ENCODE measurements around the gene TSG101.

Gene TSG101

DNA sequence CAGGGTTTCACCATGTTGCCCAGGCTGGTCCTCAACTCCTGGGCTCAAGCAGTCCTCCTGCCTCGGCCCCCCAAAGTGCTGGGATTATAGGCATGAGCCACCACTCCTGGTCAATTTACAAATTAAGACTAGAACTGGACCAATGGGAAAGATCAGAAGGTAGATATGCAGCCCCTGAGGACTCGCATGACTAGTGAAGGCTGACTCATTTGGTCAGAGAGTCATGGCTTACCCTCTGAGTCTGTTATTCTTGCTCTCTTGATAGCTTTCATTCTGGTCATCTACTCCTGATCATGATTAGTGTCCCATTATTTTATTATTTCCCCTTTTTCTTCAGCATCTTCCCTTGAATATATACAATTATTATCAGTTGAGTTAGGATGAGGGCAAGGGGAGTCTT, 73.8 kb downstream of the TSG101 start:
- FAIRE-seq = no peak
- DNase-seq (ENCODE audit: insufficient read length, low spot score) = no peak
- TF ChIP-seq POU2F2 (IDR thresholded peaks at IDR 0.05; ENCODE audit: low read depth, low read length) (no peak), SPI1 (IDR thresholded peaks at IDR 0.05; ENCODE audit: low read depth, low read length) (no peak), TAF1 (IDR thresholded peaks at IDR 0.05; ENCODE audit: low read depth, low read length) (no peak), PAX5 (IDR thresholded peaks at IDR 0.05; ENCODE audit: insufficient read depth, low read length, severe bottlenecking) (no peak), POLR2A (IDR thresholded peaks at IDR 0.05; ENCODE audit: low read depth, low read length) (no peak), POLR2AphosphoS5 (IDR thresholded peaks at IDR 0.05; ENCODE audit: low read depth, low read length) (no peak)

DNA sequence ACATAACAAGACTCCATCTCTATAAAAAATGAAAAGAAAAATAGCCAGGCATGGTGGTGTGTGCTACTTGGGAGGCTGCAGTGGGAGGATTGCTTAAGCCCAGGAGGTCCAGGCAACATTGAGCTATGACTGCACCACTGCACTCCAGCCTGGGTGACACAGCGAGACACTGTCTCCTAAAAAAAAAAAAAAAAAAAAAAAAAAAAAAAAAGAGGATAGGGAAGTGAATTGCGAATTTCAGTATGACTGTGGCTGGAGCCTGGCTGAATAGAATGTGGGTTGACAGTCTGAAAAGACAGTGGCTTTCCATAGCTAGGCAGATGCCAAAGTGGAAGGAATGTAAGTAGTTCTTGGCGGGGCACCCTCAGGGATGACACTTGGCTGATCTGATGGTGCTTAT, 77.5 kb downstream of the TSG101 start:
- no peak for TF ChIP-seq SPI1 (IDR thresholded peaks at IDR 0.05; ENCODE audit: low read depth, low read length)
- no peak for TF ChIP-seq POU2F2 (IDR thresholded peaks at IDR 0.05; ENCODE audit: low read depth, low read length)
- TF ChIP-seq POLR2AphosphoS5 (IDR thresholded peaks at IDR 0.05; ENCODE audit: low read depth, low read length) = no peak
- no peak for TF ChIP-seq POLR2A (IDR thresholded peaks at IDR 0.05; ENCODE audit: low read depth, low read length)
- TF ChIP-seq PAX5 (IDR thresholded peaks at IDR 0.05; ENCODE audit: insufficient read depth, low read length, severe bottlenecking) = no peak
- no peak for TF ChIP-seq TAF1 (IDR thresholded peaks at IDR 0.05; ENCODE audit: low read depth, low read length)
- DNase-seq (ENCODE audit: insufficient read length, low spot score) (no peak), FAIRE-seq (no peak)

DNA sequence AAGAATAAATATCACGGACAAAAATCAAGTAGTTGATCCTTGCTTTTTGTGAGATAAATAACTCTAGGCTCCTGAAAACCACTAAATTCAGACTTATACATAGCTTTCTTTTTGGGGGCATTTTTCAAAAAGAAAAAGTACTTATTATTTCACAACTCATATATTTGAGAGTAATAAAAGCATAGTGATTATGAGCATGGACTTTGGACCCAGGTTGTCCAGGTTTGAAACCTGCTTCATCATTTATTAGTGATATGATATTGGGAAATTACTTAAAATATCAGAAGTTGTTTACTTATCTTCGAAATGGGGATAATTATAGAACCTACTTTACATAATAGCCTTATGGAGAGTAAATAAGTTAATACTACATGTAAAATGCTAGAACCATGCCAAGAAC, 88.1 kb downstream of the TSG101 start:
- TF ChIP-seq POLR2AphosphoS5 (IDR thresholded peaks at IDR 0.05; ENCODE audit: low read depth, low read length) (no peak), PAX5 (IDR thresholded peaks at IDR 0.05; ENCODE audit: insufficient read depth, low read length, severe bottlenecking) (no peak), SPI1 (IDR thresholded peaks at IDR 0.05; ENCODE audit: low read depth, low read length) (no peak), POLR2A (IDR thresholded peaks at IDR 0.05; ENCODE audit: low read depth, low read length) (no peak), POU2F2 (IDR thresholded peaks at IDR 0.05; ENCODE audit: low read depth, low read length) (no peak), TAF1 (IDR thresholded peaks at IDR 0.05; ENCODE audit: low read depth, low read length) (no peak)
- DNase-seq (ENCODE audit: insufficient read length, low spot score) = no peak
- no peak for FAIRE-seq
